ENCODE measurements around the gene SYK. TPM values are rescaled to one million over a fixed set of nuclear protein-coding genes. Genes with fewer than 3 reads are reported as not detected.

Gene SYK
- total RNA-seq, 1 donor from 2014 or later: 0.36 TPM

- DNase-seq (ENCODE audit: low spot score): no peak
- no peak for TF ChIP-seq CTCF (IDR thresholded peaks at IDR 0.05; ENCODE audit: unreplicated experiment)
- H3K4me3 Mint-ChIP-seq (ENCODE audit: unreplicated experiment): no peak overlapping the region
- peaks cover 8% of the 10 kb centered on the region for H3K27me3 Mint-ChIP-seq (ENCODE audit: unreplicated experiment)
- H3K9me3 Mint-ChIP-seq (ENCODE audit: unreplicated experiment): no peaks in the 10 kb centered on the region
- H3K27ac Mint-ChIP-seq (ENCODE audit: unreplicated experiment): no peak overlapping the region
- no peaks in the 10 kb centered on the region for H3K36me3 Mint-ChIP-seq (ENCODE audit: low read depth, unreplicated experiment)
- H3K4me1 Mint-ChIP-seq (ENCODE audit: unreplicated experiment): peaks cover 2% of the 10 kb centered on the region
These were observed 2.4 kb downstream of the SYK start for GRCh38 chr9:90803860-90804593.

- Mint-ChIP-seq H3K4me3 (ENCODE audit: unreplicated experiment) (no peak overlapping the region), H3K27ac (ENCODE audit: unreplicated experiment) (no peak overlapping the region), H3K4me1 (ENCODE audit: unreplicated experiment) (peaks cover 2% of the 10 kb centered on the region), H3K9me3 (ENCODE audit: unreplicated experiment) (no peaks in the 10 kb centered on the region), H3K36me3 (ENCODE audit: low read depth, unreplicated experiment) (no peaks in the 10 kb centered on the region), H3K27me3 (ENCODE audit: unreplicated experiment) (peaks cover 8% of the 10 kb centered on the region)
- no peak for DNase-seq (ENCODE audit: low spot score)
- no peak for TF ChIP-seq CTCF (IDR thresholded peaks at IDR 0.05; ENCODE audit: unreplicated experiment)
These were observed 3.7 kb downstream of the SYK start for GRCh38 chr9:90805006-90805996.

GRCh38 chr9:90807006-90807405 is 5.4 kb downstream of the SYK start:
- TF ChIP-seq CTCF (IDR thresholded peaks at IDR 0.05; ENCODE audit: unreplicated experiment): no peak
- Mint-ChIP-seq H3K9me3 (ENCODE audit: unreplicated experiment) (no peaks in the 10 kb centered on the region), H3K4me3 (ENCODE audit: unreplicated experiment) (no peak overlapping the region), H3K36me3 (ENCODE audit: low read depth, unreplicated experiment) (no peaks in the 10 kb centered on the region), H3K27ac (ENCODE audit: unreplicated experiment) (no peak overlapping the region), H3K27me3 (ENCODE audit: unreplicated experiment) (peaks cover 5% of the 10 kb centered on the region), H3K4me1 (ENCODE audit: unreplicated experiment) (peaks cover 2% of the 10 kb centered on the region)
- no peak for DNase-seq (ENCODE audit: low spot score)

GRCh38 chr9:90808398-90808797 is 6.8 kb downstream of the SYK start:
- H3K27me3 Mint-ChIP-seq (ENCODE audit: unreplicated experiment): peaks cover 2% of the 10 kb centered on the region
- DNase-seq (ENCODE audit: low spot score): no peak
- H3K36me3 Mint-ChIP-seq (ENCODE audit: low read depth, unreplicated experiment): no peaks in the 10 kb centered on the region
- no peaks in the 10 kb centered on the region for H3K4me1 Mint-ChIP-seq (ENCODE audit: unreplicated experiment)
- no peak overlapping the region for H3K4me3 Mint-ChIP-seq (ENCODE audit: unreplicated experiment)
- H3K27ac Mint-ChIP-seq (ENCODE audit: unreplicated experiment): no peak overlapping the region
- no peak for TF ChIP-seq CTCF (IDR thresholded peaks at IDR 0.05; ENCODE audit: unreplicated experiment)
- H3K9me3 Mint-ChIP-seq (ENCODE audit: unreplicated experiment): no peaks in the 10 kb centered on the region

All from endothelial cell (in vitro differentiated cells).